T follicular helper cell (primary cell): Measurements from ENCODE around the gene TRIML1.
"Not testable (repeated sequence)": the region's sequence is repeated elsewhere in the genome, so short reads cannot be mapped to it uniquely, and the experiment has no call there.

ENCODE experiments used
- DNase-seq: peaks from one replicate; pipeline ENCODE4 v3.0.0-alpha.2; 2020; ENCODE audit warnings: low read depth

TRIML1 gene

DNA sequence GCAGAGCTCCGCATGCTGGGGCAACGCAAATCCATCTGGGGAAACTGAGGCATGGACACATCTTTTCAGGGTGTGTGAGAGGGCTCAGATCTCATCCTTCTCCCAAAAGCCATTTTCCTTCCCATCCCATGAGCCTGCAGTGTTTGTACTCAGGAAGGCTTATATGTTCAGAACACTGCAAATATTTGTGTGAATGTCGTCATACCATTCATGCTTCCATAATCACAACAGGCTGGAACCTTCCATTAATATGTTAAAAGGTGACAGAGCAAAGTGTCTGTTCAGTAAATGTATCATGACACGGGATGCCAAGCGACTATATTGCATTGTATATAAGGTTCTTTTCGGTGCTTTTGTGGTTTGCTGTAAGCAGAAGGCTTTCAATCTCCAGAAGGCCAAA is 8.5 kb downstream of the TRIML1 start:
- DNase-seq: no peak

DNA sequence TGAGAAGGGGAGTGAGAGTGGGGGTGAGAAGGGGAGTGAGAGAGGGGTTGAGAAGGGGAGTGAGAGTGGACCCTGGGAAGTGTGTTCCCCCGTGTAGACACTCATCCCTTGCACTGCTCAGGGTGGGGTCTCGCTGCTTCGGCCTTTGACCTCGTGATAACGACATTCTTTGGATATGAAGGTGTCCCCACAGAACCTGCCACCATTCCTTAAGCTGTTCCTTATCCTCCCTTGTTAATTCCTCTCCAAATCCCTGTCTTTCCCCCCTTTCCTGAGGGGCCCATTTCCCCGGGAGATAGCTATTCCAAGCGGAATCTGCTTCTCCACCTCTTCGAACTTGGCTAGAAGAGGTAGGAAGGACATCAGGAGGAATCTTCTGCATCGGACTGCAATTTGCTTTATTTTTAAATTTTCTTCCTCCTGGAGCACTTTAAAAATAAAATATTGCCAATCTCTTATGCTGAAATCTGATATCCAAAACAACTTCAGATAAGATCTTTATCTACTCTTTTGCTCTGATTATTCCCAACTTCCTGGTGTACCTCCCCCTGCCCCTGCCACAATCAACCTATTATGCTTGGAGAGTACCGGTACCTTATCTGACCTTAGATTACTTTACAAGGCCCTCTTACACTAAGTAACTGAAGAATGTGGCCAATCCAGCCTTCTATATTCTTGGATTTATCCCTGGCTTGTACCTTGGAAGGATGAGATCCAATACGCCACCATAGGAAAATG is 15.6 kb downstream of the TRIML1 start:
- no peak for DNase-seq

DNA sequence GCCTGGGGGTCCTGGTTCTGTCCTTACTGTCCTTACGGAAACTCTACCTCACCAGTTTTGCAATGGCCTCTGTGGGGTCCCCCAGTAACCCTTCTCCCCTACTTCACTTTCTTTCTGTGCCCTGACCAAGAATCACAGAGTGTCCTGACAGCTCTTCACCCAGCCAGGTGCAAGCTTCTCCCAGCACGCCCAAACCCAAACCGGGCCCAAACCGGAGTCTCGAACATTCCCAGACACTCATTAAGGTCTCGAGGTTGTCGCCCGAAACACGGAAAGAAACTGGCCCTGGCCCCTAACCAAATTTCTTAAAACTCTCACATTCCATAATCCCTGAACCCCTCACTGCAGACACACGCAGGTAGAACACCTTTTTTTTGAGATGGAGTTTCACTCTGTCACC is 19.1 kb downstream of the TRIML1 start:
- no peak for DNase-seq

DNA sequence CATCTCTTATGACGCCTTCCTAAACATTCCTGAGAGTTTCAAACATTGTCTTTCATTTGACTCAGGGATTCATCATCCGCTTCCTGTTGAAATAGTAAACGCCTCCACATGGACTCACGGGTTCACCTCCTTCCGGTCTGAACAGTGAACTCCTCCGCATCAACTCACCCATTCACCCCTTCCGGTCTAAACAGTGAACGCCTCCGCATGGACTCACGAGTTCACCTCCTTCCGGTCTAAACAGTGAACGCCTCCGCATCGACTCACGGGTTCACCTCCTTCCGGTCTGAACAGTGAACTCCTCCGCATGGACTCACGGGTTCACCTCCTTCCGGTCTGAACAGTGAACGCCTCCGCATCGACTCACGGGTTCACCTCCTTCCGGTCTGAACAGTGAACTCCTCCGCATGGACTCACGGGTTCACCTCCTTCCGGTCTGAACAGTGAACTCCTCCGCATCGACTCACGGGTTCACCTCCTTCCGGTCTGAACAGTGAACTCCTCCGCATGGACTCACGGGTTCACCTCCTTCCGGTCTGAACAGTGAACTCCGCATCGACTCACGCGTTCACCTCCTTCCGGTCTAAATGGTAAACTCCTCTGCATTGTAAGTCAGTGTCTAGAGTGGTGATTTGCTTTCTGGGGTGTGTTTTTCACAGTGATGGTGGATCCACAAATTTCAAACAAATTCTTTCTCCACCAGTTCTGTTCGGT is 20.4 kb downstream of the TRIML1 start:
- DNase-seq: not testable (repeated sequence)

DNA sequence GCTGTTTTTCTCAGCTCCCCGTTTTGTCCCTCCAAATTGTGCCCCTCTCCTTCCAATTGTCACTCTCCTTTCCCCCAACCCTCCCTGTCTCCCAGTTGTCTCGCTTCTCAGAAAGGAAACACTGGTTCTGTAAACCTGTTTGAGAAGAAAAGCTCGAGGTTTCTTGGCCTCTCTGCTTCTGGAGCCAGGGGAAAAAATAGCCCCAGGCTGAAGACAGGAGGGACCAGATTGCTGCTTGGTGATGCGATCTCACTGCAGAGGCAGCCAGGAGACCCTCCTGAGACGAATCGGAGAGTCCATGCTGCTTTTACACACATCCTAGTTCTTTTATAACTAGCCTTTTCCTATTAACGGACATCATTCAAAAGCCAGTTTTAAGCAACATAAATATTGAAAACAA is 21.2 kb downstream of the TRIML1 start:
- no peak for DNase-seq

DNA sequence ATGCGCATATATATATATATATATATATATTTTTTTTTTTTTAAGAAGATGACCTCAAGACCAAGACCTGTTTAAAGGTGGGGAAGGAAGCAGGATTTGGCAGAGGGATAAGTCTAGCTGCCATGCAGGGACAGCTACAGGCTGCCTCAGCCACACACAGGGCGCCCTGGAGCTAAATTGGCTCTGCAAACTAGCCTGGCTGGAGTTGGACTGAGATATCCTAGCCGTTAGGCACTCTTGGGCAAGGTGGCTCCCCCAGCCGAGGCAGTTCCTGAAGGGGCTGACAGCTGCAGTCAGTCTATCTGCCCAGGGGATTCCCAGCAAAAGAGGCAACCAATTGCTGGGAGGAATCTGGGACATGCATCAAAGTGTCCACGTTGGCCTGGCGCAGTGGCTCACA is 21.9 kb downstream of the TRIML1 start:
- DNase-seq: no peak

DNA sequence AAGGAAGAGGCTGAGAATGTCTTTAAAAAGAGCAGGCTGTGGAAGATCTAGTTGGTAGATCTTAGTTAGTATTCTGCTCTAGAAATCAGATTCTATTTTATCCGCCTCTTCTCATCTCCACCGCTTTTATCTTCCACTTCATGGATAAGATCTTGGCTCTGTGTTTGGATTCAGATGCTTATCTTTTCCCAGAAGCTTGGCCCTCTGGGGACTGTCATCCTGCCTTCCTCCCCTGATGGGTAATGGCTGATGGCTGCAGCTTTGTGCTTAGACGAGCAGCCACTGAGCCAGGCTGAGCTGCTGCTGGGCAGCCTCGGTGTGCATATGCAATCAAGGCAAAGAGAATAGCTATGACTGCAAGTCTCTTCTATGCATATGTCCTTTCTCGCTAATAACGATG is 23.5 kb downstream of the TRIML1 start:
- no peak for DNase-seq

DNA sequence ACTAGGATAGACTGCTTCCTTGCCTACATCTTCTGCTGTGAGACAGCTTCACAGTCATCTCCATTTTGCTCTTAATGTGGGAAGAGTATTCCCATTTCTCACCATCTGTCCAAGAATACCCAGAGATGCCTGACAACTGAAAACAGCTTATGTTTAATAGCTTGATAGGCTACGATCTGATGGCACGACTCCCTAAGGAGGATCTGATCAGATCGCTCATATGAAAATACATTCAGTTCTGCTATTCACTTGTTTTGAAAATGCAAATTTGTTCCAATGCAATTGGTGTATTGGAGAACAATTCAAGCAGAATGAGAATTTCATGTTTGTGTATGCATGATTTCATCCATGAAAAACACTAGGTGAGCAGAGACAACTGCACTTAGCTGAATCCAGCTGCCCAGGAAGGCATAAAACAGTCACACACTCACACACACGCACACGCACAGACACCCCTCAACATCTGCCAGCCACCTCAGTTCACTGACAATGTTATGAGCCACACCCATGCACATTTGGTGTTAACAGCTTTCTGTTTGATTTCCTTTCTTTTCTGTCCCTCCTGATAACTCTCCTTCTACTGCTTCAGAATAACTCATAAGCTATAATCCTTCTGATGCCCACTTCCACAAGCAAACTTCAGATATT is 29.6 kb downstream of the TRIML1 start:
- DNase-seq: no peak

DNA sequence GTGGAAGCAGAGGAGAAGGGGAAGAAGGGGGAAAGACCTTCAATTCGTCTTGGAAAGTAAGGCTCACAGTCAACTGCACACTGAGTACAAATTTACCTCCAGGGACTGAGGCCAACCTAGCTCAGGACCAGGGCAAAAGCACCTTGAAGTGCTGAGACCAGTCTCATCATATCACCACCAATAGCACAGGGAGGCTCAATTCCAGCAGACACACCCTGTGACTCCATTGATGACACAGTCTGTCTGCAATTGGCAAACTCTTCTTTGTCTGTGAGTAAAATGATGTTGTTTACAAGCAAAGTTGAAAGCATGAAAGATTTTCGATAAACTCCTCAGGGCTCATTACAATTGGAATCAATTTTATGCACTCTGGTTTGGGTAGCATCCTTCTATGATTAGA is 32.3 kb downstream of the TRIML1 start:
- DNase-seq: no peak

DNA sequence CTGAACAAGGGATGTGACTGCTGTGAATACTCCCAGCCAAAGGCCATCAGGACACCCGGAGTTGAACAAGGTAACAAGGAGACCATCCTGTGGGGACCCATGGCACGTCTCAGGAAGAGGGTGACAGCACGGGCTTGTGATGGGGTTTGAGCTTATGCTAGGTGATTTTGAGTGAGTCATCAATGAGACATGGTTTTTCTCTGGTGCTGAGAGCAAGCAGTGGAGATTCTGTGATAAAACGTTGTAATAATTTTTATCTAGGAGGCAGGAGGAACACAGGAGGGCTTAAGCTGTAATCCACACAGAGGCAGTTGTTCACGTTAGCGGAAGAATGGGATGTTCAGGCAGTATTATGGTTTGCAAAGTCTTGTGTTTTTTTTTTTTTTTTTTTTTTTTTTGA is 36.0 kb downstream of the TRIML1 start:
- DNase-seq: no peak

DNA sequence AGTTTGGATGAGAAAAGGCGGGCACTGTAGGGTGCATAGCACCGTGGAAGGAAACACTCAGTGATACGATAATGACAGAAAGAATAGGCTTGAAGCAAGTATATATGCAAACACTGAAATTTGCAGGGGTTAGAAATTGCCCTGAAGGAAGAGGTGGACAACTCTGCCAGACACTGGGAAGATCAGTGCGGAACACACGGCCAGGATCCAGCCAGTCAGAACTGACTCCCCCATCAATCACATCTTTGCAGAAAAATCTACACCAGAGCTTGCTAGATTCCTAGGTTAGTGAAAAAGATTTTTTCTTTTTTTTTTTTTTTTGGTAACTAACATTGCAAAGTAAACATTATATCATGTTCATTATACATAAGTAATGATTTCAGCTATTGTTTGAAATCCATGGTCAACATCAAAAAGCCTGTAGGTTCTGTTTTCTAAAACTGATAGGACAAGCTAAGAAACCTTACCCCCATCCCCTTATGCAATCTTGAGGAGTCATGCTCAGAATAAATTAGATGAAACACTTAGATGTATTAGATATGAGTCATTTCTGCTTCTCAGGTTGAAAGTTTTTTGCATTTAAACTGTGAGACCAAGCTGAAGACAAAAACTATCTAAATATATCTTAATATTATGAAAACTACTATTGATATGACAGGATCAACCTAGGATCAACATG is 38.9 kb downstream of the TRIML1 start:
- no peak for DNase-seq

DNA sequence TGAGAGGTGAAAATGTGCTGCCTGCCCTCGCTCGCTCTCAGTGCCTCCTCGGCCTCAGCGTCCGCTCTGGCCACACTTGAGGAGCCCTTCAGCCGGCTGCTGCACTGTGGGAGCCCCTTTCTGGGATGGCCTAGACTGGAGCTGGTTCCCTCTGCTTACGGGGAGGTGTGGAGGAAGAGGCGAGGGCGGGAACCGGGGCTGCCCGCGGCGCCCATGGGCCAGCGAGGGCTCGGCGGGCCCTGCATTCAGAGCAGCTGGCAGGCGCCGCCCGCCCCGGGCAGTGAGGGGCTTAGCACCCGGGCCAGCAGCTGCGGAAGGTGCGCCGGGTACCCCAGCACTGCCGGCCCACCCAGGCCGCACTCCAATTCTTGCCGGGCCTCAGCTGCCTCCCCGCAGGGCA is 39.6 kb downstream of the TRIML1 start:
- no peak for DNase-seq

DNA sequence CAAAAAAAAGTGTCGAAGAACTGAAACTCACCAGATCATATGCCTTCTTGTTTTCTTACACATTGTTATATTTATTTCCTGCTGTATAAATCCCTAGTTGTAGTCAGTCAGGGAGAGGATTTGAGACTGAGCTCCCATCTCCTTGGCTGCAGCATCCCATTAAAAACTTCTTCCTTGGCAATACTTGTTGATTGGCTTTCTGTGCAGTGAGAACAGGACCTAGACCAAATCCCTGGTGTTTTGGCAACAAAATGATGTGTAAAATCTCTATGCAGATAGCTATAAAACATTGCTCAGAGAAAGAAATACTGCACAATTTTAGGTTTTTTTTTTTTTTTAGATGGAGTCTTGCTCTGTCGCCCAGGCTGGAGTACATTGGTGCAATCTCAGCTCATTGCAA is 47.9 kb downstream of the TRIML1 start:
- DNase-seq: no peak

DNA sequence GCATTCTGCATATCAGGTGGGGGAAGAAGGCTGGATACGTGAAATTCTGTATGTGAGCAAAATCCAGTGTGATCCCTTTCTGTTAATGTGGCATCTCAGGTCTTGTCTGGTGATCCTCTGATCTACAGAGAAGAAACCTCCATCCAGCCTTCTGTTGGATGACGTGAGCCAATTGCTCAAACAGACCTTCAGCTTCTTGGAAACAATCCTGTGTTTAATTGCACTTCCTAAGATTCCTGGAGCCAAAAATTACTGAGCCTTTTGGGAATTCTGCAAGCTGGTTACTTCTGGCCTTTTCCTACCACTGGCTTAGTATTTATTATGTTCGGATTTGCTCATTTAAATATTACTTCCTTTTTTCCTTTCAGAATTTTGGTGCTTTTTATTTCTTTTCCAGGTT is 51.2 kb downstream of the TRIML1 start:
- no peak for DNase-seq

DNA sequence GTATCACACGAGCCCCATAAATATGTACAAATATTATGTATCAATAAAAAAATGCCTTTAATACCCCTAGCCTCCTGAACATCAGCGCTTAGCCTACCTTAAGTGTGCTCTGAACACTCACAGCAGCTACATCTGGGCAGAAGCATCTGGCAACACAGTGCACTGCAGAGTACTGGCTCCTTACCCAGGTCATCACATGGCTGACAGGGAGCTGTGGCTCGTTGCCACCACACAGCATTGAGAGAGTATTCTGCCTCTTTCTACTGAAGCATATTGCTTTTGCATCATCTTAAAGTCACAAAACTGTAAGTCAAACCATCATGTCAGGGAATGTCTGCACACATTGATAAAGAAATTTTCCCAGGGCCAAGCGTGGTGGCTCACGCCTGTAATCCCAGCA is 55.2 kb downstream of the TRIML1 start:
- DNase-seq: no peak

DNA sequence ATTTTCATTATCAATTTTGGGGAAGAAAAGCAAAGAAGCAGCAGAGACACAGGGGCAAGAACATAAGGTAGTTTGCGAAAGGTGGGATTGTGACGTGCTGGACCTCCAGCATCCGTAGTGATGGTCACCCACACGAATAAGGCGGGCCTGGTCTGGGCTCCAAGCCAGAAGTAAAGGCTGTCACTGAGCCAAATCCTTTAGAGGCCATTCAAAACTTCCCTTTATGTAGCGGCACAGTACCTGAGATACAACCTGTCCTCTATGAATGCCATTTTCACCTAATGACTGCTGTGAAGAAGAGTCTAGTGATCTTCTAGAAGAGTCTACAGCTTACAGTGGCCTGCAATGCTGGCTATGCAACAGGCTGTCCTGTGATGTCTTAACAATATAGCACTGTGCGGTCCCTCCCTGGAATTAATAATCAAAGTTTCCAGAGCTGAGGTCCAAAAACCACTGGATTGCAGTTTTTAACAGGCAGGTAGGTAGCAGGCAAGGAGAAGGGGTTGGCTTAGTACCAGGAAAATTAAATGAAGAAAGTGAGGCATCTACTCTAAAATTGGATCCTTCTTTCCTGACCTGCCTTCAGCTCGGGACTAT is 56.2 kb downstream of the TRIML1 start:
- DNase-seq: no peak

DNA sequence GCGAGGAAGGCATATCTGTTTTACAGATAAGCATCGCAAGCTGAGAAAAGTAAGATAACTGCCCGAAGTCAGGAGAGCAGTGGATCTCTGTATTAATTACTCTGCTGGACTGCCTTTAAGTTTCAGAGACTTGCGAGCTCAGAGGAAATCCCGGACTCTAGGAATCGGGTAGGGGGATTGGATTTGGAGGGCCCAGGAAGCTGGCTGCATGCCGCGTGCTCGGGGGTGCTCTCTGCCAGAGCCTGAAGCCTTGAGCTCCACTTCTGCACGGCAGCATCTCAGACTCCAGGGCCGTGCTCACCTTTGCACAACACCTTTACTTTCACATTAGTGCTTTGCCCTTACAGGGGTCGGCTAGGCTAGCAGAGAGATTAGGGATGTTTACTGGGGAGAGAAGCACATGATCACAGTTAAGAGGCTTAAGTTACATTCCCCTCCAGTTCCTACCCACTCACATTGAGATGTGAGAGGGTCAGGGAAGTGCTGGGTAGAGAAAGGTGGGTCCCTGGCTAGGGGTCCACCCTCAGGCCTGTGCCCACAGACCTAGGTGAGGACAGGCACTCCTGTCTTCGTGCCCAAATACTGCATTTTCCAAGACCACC is 57.0 kb downstream of the TRIML1 start:
- DNase-seq: no peak
